ENCODE measurements around the gene C11orf21.
"Not testable (repeated sequence)": the region's sequence is repeated elsewhere in the genome, so short reads cannot be mapped to it uniquely, and the experiment has no call there.

The C11orf21 gene

GRCh38 chr11:2343502-2343901 is 41.8 kb upstream of the C11orf21 start:
- no peak overlapping the region for H3K4me3 ChIP-seq (ENCODE audit: low read length)
- H3K9me3 ChIP-seq (ENCODE audit: control insufficient read depth, insufficient read depth, low read length), result peaks cover 8% of the 10 kb centered on the region; the same call in 1 of the 2 replicates
- no peaks in the 10 kb centered on the region for H3K79me2 ChIP-seq (ENCODE audit: control insufficient read depth, low read length)
- H4K20me1 ChIP-seq (ENCODE audit: control insufficient read depth, insufficient read depth, low read depth, low read length), result no peaks in the 10 kb centered on the region
- H3K27me3 ChIP-seq (ENCODE audit: control insufficient read depth, low read length), result peaks cover 7% of the 10 kb centered on the region; the same call in 1 of the 2 replicates
- no peak overlapping the region for H3K27ac ChIP-seq (ENCODE audit: low read depth, low read length)
- no peaks in the 10 kb centered on the region for H3K9me2 ChIP-seq (replicated peaks; ENCODE audit: control insufficient read depth, low read length)
- H3F3A ChIP-seq (ENCODE audit: control insufficient read depth, insufficient read depth), result no peaks in the 10 kb centered on the region
- no peak overlapping the region for H3K4me2 ChIP-seq (ENCODE audit: low read length)
- H3K4me1 ChIP-seq (ENCODE audit: control insufficient read depth, low read length), result no peaks in the 10 kb centered on the region
- no peaks in the 10 kb centered on the region for H3K36me3 ChIP-seq (ENCODE audit: control insufficient read depth, low read length)
- TF ChIP-seq EZH2phosphoT487 (IDR thresholded peaks at IDR 0.05; ENCODE audit: borderline replicate concordance, low read length) (no peak), CTCF (IDR thresholded peaks at IDR 0.05; ENCODE audit: low read depth, low read length, poor library complexity, severe bottlenecking) (no peak)

- H3K4me3 ChIP-seq (ENCODE audit: low read length), result no peak overlapping the region
- no peaks in the 10 kb centered on the region for H3K79me2 ChIP-seq (ENCODE audit: control insufficient read depth, low read length)
- H3K4me2 ChIP-seq (ENCODE audit: low read length), result no peak overlapping the region
- H4K20me1 ChIP-seq (ENCODE audit: control insufficient read depth, insufficient read depth, low read depth, low read length), result no peaks in the 10 kb centered on the region
- H3K9me2 ChIP-seq (replicated peaks; ENCODE audit: control insufficient read depth, low read length), result no peaks in the 10 kb centered on the region
- peaks cover 8% of the 10 kb centered on the region; the same call in 1 of the 2 replicates for H3K9me3 ChIP-seq (ENCODE audit: control insufficient read depth, insufficient read depth, low read length)
- H3K4me1 ChIP-seq (ENCODE audit: control insufficient read depth, low read length), result no peaks in the 10 kb centered on the region
- H3K27me3 ChIP-seq (ENCODE audit: control insufficient read depth, low read length), result peaks cover 7% of the 10 kb centered on the region; the same call in 1 of the 2 replicates
- H3K27ac ChIP-seq (ENCODE audit: low read depth, low read length), result no peak overlapping the region
- no peaks in the 10 kb centered on the region for H3F3A ChIP-seq (ENCODE audit: control insufficient read depth, insufficient read depth)
- no peak for TF ChIP-seq CTCF (IDR thresholded peaks at IDR 0.05; ENCODE audit: low read depth, low read length, poor library complexity, severe bottlenecking)
- no peaks in the 10 kb centered on the region for H3K36me3 ChIP-seq (ENCODE audit: control insufficient read depth, low read length)
Measured at GRCh38 chr11:2342981-2343380, 41.3 kb upstream of the C11orf21 start.

DNA sequence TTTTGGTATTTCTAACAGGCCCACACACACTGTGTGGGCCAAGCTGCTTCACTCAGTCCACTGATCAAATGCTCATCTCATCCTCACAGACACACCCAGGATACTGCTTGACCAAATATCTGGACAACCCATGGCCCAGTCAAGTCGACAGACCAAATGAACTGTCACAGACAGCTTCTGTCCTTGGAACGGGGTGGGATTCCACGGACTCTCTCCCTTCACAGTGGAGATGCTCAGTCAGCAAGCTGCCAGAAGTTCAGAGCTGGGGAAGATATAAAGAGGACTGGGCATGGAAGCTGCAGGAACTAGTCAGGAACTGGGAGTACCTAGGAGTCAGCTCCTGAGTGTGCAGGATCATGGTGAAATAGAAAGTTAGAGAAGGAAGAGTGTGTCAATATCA is 40.8 kb upstream of the C11orf21 start:
- H3K4me3 ChIP-seq (ENCODE audit: low read length), result no peak overlapping the region
- TF ChIP-seq CTCF (IDR thresholded peaks at IDR 0.05; ENCODE audit: low read depth, low read length, poor library complexity, severe bottlenecking) (no peak), EZH2phosphoT487 (IDR thresholded peaks at IDR 0.05; ENCODE audit: borderline replicate concordance, low read length) (no peak)
- H3K4me2 ChIP-seq (ENCODE audit: low read length), result no peak overlapping the region
- H3K9me3 ChIP-seq (ENCODE audit: control insufficient read depth, insufficient read depth, low read length), result peaks cover 8% of the 10 kb centered on the region; the same call in 1 of the 2 replicates
- H4K20me1 ChIP-seq (ENCODE audit: control insufficient read depth, insufficient read depth, low read depth, low read length), result no peaks in the 10 kb centered on the region
- H3K27me3 ChIP-seq (ENCODE audit: control insufficient read depth, low read length), result peaks cover 7% of the 10 kb centered on the region; the same call in 1 of the 2 replicates
- H3K36me3 ChIP-seq (ENCODE audit: control insufficient read depth, low read length), result no peaks in the 10 kb centered on the region
- no peaks in the 10 kb centered on the region for H3K9me2 ChIP-seq (replicated peaks; ENCODE audit: control insufficient read depth, low read length)
- no peaks in the 10 kb centered on the region for H3F3A ChIP-seq (ENCODE audit: control insufficient read depth, insufficient read depth)
- H3K4me1 ChIP-seq (ENCODE audit: control insufficient read depth, low read length), result no peaks in the 10 kb centered on the region
- H3K79me2 ChIP-seq (ENCODE audit: control insufficient read depth, low read length), result no peaks in the 10 kb centered on the region
- H3K27ac ChIP-seq (ENCODE audit: low read depth, low read length), result no peak overlapping the region

DNA sequence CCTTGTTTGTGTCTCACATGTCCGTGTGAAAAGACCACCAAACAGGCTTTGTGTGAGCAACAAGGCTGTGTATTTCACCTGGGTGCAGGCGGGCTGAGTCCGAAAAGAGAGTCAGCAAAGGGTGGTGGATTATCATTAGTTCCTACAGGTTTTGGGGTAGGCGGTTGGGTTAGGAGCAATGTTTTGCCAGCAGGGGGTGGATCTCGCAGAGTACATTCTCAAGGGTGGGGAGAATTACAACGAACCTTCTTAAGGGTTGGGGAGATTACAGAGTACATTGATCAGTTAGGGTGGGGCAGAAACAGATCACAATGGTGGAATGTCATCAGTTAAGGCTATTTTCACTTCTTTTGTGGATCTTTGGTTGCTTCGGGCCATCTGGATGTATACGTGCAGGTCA is 37.0 kb upstream of the C11orf21 start:
- H3K27me3 ChIP-seq (ENCODE audit: control insufficient read depth, low read length); H4K20me1 ChIP-seq (ENCODE audit: control insufficient read depth, insufficient read depth, low read depth, low read length); H3K9me3 ChIP-seq (ENCODE audit: control insufficient read depth, insufficient read depth, low read length); H3K36me3 ChIP-seq (ENCODE audit: control insufficient read depth, low read length); H3F3A ChIP-seq (ENCODE audit: control insufficient read depth, insufficient read depth); H3K4me2 ChIP-seq (ENCODE audit: low read length); H3K27ac ChIP-seq (ENCODE audit: low read depth, low read length); H3K4me3 ChIP-seq (ENCODE audit: low read length); H3K79me2 ChIP-seq (ENCODE audit: control insufficient read depth, low read length); H3K4me1 ChIP-seq (ENCODE audit: control insufficient read depth, low read length); H3K9me2 ChIP-seq (replicated peaks; ENCODE audit: control insufficient read depth, low read length): not testable (repeated sequence)

DNA sequence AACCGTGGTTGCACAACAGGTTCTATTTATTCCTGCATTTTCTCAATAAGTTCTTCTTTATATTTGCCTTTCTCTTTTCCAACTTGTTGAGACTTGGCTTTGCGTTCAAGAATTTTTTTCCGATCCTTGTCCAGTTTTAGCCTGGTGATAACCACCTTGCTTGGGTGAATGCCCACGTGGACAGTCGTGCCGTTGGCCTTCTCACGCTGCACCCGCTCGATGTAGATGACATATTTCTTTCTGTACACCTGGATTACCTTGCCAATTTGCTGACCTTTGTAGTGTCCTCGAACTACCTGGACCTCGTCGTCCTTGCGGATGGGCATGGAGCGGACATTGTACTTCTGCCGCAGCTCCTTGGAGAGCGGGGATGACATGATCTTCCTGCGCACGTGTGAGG is 33.6 kb upstream of the C11orf21 start:
- H3K9me2 ChIP-seq (replicated peaks; ENCODE audit: control insufficient read depth, low read length); H3K79me2 ChIP-seq (ENCODE audit: control insufficient read depth, low read length); H3K27me3 ChIP-seq (ENCODE audit: control insufficient read depth, low read length); H3K4me3 ChIP-seq (ENCODE audit: low read length); H3K27ac ChIP-seq (ENCODE audit: low read depth, low read length); H3F3A ChIP-seq (ENCODE audit: control insufficient read depth, insufficient read depth); H3K4me2 ChIP-seq (ENCODE audit: low read length); H3K9me3 ChIP-seq (ENCODE audit: control insufficient read depth, insufficient read depth, low read length); H4K20me1 ChIP-seq (ENCODE audit: control insufficient read depth, insufficient read depth, low read depth, low read length); H3K4me1 ChIP-seq (ENCODE audit: control insufficient read depth, low read length); H3K36me3 ChIP-seq (ENCODE audit: control insufficient read depth, low read length): not testable (repeated sequence)

DNA sequence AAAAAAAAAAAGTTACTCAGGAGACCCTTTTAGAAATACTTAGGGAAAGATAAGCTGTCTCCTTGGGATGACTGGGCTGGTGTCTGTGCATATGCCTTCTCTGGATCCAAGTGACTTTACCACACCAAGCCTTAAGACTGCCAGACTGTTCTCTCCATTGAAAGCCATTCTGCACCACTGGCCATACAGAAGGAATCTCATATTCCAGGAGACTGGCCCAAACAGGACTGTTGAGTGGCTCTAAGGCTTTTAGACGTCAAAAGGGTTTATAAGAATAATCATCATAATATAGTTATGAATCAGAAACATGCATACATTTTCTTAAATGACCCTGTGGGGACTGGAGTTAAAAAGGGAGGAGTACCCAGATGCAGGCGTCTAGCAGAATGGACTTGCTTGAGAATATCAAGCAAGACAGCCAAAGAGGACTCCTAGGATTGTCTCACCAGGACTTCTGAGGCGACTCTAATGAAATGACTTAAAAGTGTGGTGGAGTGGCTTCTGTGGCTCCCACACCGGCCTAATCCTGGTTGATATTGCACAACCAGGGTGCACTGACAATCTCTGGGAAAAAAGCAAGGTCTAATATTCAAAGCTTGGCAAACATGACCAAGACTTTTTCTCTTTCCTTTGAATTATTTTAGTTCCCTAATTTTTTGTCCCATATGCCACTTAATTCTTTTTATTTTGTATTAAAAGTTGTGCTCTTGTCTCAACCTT is 31.9 kb upstream of the C11orf21 start:
- H3K9me2 ChIP-seq (replicated peaks; ENCODE audit: control insufficient read depth, low read length); H3K27me3 ChIP-seq (ENCODE audit: control insufficient read depth, low read length); H3K9me3 ChIP-seq (ENCODE audit: control insufficient read depth, insufficient read depth, low read length); H3K27ac ChIP-seq (ENCODE audit: low read depth, low read length); H3K4me2 ChIP-seq (ENCODE audit: low read length); H3K4me3 ChIP-seq (ENCODE audit: low read length); H3K79me2 ChIP-seq (ENCODE audit: control insufficient read depth, low read length); H3F3A ChIP-seq (ENCODE audit: control insufficient read depth, insufficient read depth); H4K20me1 ChIP-seq (ENCODE audit: control insufficient read depth, insufficient read depth, low read depth, low read length); H3K36me3 ChIP-seq (ENCODE audit: control insufficient read depth, low read length); H3K4me1 ChIP-seq (ENCODE audit: control insufficient read depth, low read length): not testable (repeated sequence)
